IPS-NIHi7 (cell line): ENCODE data around the gene SORT1.
"Not testable (repeated sequence)": the region's sequence is repeated elsewhere in the genome, so short reads cannot be mapped to it uniquely, and the experiment has no call there.

Experiments
- DNase-seq: peaks from one replicate; pipeline ENCODE4 v3.0.0; 2012; ENCODE audit warnings: mixed read lengths; ENCODE audit errors: extremely low spot score

SORT1 gene

DNA sequence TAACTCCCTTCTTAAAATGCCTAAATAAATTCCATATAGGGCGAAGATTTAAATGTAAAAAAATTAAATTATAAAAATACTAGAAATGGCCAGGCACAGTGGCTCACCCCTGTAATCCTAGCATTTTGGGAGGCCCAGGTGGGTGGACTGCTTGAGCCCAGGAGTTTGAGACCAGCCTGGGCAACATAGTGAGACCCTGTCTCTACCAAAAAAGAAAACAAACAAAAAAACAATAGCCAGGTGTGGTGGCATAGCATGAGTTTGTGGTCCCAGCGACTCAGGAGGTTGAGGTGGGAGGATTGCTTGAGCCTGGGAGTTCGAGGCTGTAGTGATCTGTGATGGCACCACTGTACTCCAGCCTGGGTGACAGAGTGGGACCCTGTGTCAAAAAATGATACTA is 17.8 kb downstream of the SORT1 start:
- DNase-seq = no peak

DNA sequence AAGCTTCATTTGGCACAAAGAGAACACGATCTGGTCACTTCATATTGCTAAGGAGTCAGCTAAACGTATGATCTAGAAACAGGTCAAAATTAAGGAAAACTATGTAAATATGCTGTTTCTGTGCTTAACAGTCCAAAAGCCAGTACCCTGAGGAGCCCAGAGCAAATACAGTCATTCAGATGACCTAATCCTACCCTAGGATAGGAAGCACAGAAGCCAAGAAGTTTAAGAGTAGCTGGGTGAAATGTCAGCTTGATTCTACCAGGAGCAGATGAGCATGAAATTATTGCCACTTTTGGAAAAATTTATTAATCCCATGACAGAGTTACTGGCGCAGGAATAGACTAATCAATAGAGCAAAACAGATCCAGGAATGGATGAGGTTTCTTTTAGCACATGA is 18.3 kb downstream of the SORT1 start:
- DNase-seq = no peak

DNA sequence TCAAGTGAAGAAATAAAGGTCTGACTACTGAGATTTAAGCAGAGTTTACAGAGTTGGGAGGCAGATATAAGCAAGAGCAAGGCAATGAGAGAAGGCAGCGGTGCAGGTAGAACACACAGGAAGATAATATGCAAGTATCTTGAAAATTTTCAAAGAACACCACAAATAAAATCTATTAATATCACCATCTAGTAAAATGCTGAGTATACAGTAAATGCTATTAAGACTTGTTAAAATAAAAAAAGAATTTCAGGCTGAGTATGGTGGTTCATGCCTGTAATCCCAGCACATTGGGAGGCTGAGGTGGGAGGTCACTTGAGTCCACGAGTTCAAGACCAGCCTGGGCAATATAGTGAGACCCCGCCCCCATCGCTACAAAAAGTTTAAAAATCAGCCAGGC is 20.0 kb downstream of the SORT1 start:
- no peak for DNase-seq

DNA sequence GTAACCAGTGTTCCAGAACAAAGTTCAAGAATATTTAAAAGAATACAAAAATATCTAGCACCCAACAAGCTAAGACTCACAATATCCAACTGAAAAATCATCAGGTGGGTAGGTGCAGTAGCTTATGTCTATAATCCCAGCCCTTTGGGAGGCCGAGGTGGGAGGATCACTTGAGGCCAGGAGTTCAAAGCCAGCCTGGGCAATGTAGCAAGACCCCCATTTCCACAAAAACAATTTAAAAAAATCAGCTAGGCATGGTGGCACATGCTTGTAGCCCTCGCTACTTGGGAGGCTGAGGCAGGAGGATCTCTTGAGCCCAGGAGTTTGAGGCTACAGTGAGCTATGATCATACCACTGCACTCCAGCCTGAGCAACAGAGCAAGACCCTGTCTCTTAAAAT is 24.0 kb downstream of the SORT1 start:
- DNase-seq = not testable (repeated sequence)

DNA sequence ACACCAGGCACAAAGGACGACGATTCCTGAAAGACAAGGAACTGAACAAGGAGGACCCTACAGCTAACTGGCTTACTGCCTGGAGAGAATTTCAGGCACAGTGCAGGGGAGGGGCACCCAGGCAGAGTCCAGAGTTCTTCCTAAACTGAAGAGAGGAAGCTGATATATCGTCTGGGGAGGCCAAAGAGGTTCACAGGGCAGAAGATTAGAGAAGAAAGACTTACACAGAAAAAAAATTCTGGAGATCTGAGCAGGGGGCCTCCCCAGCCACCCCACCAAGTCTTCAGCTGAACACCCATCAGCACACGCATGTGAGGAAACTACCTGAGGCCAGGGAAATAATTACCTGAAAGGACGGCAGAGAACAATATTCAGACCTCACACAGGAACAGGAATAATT is 24.6 kb downstream of the SORT1 start:
- DNase-seq = no peak

DNA sequence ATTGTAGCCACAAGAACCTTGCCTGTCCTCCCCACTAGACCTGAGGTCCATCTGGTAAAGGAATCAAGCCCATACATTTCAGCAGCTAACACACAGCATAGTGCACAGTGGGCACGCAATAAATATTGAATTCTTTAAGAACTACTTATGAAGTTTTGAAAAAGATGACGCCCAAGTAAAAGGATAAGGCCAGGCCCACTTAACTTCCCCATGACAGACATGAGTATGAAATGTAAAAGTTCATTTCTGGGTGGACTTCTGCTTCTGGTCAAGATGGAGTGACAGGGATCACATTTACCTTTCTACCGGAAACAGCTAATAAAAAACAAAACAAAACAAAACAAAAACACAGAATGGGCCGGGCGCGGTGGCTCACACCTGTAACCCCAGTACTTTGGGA is 25.4 kb downstream of the SORT1 start:
- DNase-seq = no peak

DNA sequence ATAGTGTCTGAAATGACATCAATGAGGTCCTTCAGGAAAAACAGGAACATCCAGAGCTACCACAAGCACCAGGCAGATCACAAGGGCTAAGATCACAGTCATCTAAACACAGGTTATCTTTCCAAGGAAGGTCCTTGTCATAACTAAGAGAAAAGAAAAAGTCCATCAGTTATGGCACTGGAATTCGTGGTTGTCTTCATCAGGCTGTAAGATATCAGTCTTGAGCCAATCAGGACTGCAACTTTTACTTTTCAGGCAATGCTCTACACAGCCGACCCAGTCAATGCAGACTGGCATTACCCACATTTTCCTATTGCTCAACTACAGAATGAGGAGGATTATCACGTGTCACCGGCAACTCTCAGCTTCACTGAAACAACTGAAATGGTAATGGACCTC is 26.4 kb downstream of the SORT1 start:
- no peak for DNase-seq

DNA sequence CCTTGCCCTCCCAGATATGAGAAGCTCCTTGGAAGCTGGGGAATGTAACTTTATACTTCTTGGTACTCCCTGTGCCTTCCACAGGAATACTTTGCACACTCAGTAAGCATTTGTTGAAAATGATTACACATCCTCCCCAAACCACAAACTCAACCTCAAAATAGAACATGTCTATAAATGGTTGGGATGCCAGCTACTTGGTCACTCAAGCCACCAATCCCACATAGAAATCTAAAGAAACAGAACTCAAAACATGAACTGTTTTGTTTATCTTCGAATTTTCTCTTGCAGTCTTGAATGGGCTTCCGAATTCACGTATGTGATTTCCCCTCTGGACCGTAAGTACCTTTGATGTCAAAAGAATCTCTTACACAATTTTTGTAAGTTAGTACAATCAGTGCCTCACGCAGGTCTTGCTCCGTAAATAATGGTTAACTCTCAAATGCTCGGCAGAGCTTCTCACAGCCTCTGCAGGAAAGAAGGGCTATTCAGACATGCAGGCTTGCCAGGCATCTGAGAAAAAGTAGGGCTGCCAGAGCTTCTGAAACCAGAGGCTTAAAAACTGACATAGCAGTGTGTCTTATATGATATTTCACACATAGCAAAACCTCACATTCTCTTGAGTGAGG is 26.9 kb downstream of the SORT1 start:
- no peak for DNase-seq

DNA sequence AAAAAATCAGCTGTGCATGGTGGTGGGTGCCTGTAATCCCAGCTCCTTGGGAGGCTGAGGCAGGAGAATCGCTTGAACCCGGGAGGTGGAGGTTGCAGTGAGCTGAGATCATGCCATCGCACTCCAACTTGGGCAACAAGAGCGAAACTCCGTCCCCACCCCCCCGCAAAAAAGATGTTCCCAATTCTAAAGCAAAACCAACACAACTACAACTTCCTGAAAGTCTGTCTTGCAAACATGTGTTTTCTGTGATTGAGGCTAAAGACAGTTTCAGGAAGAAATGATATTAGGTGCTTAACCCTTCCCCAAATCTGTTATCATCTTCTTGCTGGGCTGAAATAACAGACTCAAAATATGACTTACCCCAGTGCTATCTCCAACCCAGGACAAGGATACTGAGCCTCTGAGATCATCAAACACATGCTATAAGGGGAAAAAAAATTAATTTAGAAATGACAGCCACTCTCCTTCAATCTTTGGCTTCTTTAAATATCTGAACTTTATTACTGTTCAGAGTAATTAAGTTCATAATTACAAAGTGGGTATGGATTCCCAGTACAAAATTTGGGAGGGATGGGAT is 28.5 kb downstream of the SORT1 start:
- DNase-seq = no peak

DNA sequence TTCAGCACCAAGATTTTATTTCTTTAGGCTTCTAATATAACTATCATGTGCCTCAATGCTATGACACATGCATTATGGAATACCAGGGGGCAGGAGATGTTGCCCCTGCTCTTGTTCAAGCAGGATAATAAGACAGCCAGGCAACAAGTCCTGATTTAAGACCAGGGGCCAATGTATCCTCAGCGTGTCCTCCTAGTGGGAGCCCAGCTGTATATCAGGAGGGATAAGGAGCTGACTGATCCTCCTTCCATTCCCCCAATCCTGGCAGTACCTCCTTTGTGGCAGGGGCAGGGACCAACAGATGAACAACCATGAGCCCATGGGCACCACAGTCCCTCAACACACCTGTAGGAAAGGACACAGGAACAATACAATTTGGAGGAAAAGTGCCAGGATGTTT is 29.3 kb downstream of the SORT1 start:
- DNase-seq = peak; percentile 24

DNA sequence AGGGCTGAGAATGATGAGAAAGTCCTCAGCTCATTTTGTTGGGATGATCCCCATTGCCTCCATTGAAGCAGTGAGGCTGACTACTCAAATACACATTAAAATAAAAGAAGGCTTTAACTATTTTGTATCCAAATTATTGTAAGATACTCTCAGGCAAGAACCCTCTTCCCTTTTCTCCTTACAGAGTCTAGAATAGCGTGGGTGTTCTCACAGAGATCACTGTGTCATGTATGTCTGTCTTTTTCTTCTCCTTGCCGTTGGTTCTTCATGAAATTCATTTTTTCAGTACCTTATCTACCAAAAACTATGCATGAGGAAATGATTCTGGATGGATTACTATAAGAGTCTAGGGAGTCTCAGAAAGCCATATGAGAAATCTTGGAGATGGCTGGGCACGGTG is 30.1 kb downstream of the SORT1 start:
- no peak for DNase-seq

DNA sequence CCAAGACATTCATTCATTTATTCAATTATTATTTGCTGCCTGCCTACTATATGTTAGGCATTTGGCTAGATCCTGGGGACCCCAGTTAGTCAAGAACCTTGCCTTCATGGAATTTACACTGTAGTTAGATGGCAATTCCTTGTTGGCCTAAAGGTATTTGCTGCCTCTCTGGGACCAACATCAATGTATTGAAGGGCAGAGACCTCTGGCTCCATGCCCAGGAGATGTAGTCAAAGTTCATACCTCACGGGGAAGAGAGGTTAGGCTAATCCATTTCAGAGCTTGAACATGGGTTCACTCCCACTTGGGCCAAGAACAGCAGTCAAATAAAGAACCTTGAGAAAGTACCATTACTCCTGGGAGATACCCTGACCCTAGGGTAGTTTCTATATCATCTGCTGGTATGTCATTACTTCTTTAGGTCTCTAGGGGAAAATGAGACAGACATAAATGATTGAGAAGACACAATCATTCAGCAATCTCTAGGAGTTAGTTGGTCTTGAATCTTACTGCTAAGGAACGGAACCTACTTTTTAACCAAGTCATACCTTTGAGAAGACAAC is 32.0 kb downstream of the SORT1 start:
- no peak for DNase-seq

DNA sequence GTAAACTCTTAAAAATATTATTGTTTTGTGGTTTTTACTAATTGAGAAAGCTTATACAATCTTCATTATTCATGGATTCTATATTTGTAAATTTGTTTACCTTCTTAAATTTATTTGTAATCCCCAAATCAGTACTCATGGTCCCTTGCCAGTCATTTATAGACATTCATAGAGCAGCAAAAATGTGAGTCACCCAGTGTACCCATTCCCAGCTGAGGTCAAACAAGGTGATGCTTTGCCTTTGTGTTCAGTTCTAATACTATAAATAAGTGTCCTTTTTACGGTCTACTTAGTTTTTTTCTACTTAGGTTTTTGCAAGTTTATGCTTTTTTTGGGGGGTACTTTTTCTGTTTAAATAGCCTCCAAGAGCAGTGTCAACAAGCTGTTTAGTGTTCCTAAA is 36.1 kb downstream of the SORT1 start:
- DNase-seq = no peak

DNA sequence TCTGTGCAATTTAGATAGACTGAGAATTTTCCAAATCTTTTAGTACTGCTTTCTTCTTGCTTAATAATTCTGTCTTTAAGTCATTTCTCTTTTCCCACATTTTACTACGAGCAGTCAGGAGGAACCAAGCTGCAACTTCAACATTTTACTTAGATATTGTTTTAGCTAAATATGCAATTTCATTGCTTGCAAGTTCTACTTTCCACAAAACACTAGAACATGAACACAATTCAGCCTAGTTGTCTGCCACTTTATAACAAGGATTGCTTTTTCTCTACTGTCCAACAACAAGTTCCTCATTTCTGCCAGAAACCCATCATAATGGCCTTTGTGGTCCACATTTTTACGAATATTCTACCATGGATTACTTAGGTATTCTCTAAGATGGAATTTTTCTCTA is 36.6 kb downstream of the SORT1 start:
- no peak for DNase-seq

DNA sequence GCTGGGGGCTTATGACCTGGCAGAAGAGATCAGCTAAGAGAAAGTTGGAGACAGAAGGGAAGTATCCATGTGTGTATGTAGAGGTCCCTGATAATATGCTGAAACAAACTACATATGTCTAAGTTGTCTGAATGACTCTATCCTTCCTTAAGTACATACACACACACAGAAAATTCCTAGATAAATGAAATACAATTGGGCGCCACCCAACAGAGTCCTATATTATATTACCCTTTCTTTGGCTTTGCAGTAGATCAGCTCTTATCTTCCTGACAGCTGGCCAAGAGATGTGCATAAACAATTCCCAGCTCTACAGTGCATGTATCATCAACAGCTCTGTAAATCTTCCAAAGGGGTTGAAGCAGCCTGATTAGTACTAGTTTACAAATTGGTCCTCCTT is 40.1 kb downstream of the SORT1 start:
- no peak for DNase-seq

DNA sequence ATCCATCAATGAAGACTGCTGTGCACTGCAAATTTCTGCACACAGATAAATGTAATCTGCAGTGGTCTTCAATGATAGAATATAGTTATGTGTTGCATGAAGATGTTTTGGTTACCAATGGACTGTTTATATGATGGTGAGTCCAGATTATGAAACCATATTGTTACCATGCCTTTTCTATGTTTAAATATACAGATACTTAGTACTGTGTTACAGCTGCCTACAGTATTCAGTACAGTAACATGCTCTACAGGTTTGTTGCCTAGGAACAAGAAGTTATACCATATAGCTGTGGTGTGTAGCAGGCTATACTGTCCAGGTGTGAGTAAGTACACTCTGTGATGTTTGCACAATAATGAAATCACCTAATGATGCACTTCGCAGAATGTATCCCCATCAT is 40.8 kb downstream of the SORT1 start:
- no peak for DNase-seq

DNA sequence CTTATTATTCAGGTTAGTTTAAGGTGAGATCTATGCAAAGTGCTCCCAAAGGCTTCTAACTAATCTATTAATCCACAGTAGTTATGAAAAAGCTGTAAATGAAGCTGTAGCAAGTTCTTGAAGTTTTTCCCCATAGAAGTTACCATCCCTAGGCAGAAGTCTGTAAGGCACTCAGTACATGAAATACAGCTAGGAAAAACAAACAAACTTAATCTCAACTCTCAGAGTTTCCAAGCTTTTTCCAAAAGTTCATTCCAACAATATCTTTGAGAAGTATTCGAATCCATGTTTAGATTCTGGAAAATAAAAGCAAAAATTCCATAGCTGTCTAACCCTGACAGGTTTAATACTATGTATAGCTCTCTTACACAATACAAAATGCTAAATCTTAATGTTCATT is 41.2 kb downstream of the SORT1 start:
- DNase-seq = no peak

DNA sequence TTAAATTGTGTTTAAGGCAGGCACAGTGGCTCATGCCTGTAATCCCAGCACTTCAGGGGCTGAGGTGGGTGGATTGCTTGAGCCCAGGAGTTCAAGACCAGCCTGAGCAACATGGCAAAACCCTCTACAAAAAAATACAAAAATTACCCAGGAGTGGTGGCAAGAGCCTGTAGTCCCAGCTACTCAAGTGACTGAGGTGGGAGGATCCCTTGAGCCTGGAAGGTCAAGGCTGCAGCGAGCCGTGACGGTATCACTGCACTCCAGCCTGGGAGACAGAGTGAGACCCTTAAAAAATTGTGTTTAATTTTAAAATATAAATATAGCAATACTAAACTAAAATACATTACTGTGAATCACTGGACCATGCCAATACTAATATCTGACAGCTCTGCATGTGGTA is 42.8 kb downstream of the SORT1 start:
- no peak for DNase-seq

DNA sequence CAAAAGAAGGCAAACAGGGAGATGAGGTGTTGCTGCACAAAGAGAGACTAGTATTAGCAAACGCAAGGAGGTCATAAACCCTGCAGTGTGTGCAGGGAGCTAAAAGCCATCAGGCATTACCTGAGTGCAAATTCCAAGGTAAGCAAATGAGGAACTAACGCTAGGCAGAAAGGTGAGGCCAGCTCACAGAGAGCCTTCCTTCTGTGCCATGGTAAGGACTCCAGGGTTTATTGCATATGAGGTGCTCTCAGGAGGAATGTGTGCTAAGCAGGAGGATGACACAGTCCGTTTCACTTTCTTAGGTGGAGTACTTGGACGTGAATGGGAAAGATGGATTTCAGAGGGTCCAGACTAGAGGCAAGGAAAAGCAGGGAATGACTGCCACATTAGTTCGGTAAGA is 46.3 kb downstream of the SORT1 start:
- DNase-seq = no peak

DNA sequence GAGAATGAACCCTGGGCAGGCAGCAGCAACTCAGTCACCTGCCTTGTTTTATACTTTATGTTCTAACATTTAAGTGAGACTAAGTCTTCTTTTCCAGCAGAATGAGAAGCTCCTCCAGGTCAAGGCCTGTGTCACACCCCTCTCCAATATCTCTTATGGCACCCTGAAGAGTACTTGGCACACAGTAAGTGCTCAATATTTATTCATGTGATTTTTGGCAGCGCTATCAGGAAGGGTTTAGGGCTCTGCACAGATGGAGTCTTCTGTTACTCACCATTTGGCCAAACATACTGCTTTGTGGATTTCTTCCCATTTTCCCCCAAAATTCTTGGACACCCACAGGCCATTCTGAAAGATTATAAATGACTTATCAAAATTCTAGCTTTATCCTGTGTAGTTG is 47.1 kb downstream of the SORT1 start:
- no peak for DNase-seq

DNA sequence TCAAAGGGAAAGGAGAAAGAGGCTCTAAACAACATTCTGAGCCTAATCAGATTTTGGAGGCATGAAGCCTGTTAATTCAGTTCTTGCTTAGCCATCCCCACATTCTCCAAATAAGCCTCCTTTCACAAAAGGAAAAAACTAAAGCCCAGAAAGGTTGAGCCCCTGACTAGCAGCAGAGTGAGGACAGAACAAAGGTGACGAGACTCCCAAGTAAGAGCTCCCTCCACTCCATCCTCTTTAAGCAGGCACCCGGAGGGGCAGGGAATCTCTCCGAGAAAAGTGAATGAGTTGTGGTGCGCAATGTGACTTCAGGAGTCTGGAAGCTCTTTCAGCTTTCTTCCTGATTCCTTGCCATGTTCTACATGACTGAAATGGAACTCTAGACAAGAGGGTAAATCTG is 47.5 kb downstream of the SORT1 start:
- no peak for DNase-seq

DNA sequence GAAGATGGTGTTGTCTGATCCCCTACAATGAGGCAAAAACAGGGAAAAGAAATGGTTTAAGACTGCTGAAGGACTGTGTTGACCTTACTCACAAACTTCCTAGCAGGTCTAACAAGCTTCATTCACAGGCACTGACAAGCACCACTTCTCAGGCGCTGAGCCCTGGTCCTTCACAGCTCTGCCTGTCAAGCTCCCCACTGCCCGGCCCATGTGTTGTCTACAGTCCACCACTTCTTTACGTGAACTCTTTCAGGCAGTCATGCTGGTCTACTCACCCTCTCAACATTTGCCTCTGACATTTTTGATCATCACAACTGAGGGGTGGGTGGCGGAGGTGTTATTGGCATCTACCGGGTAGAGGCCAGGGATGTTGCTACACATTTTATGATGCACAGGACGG is 50.2 kb downstream of the SORT1 start:
- no peak for DNase-seq

DNA sequence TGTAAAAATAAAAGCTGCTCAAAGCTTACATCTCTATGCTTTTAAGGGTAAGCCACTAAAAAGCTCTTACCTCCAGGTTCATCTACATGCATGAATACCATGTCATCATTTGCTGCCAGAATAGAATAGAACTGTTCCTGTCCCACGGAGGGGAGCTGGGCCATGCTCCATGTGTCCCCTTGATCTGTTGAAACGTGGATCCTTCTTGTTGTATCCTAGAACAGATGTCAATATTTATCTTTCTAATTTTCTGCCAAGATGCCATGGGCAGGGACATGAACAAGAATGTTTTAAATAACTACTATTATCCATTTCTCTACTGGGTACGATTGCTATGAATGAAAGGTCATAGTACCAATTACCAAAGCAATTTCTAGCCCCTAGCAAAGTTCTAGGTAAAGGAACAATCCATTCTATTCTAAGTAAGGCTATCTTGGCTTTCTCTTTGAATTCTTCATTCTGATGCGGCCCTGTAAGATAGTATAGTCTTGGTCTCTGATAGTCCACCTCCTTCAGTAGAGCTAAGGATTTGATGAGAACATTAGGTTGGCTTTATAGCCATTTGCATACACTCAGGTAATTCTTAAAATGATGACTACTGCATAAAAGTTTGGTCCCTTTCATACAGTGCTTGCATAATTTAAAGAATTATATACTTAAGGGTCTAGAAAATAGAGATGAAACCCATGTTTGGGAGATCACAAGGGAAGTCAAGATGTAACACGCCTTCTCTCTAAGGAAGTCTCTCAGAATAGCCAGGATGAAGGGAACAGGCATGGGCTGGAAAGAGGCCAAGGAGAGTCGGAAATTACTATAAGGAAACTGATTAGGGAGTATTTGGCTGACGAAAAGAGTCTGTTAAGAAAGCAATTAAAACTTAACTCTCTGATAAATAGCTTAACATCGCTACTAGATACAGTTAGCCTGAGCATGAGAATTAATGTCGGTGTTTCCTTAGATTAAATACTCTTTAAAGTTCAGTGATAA is 55.5 kb downstream of the SORT1 start:
- DNase-seq = no peak
